NOMO-1 treated with dmso at 0.1 percent for 144 hours (cell line): Measurements from ENCODE around the gene RSF1.

Experiments used
- DNase-seq: peaks from one replicate; lab custom pipeline; 2025; ENCODE audit not compliant: unreplicated experiment; lab: John Stamatoyannopoulos, UW

Gene RSF1

DNA sequence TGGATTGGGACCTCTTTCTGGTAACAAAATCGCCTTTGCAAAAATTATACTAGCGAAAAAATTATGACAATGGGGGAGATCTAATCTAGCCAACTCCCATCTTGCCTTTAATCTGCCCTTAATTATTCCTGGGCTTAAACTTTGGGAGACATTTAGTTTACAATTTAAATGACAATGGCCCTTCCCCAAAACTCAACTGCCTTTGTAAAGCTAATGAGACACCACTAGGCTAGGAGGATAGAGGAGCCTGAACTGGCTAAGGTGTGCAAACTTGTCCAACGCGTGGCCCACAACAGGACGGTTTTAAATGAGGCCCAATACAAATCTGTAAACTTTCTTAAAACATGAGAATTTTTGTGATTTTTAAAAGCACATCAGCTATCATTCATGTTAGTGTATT lies 67.3 kb downstream of the RSF1 start:
- no peak for DNase-seq

DNA sequence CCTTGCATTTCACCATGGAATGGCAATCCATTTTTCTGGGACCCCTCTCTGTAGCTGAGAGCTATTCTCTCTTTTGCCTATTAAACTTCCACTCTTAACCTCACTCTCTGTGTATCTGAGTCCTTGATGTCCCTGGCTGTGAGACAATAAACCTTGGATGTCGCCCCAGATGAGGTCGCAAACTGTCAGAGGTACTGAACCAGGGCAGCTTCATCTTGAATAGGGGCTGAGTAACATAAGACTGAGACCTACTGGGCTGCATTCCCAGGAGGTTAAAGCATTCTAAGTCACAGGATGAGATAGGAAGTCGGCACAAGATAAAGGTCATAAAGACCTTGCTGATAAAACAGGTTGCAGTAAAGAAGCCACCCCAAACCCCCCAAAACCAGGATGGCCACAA lies 68.0 kb downstream of the RSF1 start:
- no peak for DNase-seq

GRCh38 chr11:77750394-77751156 lies 69.9 kb downstream of the RSF1 start:
- DNase-seq, result no peak

GRCh38 chr11:77749232-77749631 lies 71.3 kb downstream of the RSF1 start:
- no peak for DNase-seq

DNA sequence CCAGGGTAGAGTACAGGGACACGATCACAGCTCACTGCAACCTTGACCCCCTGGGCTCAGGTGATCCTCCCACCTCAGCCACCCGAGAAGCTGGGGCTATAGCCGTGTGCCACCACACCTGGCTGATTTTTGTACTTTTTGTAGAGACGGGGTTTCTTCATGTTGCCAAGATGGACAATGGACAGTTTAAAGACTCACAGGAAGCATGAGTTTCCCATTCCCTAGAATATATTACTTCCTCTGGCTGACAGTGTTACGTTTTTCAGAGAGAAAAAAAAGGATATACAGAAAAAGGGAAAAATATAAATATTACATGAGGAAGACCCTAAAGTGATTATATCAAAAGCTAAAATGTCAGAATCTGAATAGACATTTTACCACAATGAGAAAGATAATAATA lies 72.3 kb downstream of the RSF1 start:
- DNase-seq, result no peak

DNA sequence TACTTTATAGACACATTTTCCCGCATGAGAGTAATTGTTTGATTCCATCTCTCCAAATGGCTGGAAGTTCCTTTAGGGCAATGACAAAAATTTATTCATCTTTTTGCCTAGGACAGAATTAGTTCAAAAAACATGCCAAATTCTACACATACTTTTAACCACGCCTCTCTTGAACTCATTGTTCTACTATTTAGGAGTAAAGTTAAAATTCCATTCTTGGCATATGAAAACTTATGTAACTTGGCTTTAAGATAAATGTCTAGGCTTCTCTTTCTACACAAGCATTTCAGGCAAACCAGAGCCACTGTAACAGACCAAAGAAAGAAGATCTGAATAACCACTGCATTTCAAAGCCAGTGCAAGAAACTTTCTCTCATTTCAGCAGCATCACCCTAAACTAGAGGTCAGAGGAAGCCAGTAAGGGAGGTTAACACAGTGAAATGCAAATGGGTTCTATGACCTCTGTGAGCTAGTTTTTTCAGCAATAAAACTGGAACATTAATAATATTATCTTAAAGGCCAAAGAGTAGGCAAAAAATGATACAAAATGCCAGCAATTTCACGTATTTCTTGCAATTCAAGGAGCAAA lies 73.0 kb downstream of the RSF1 start:
- DNase-seq, result no peak

GRCh38 chr11:77736473-77736872 lies 84.0 kb downstream of the RSF1 start:
- DNase-seq, result no peak

- DNase-seq, result no peak
Observed at GRCh38 chr11:77734890-77735289, 85.6 kb downstream of the RSF1 start.

DNA sequence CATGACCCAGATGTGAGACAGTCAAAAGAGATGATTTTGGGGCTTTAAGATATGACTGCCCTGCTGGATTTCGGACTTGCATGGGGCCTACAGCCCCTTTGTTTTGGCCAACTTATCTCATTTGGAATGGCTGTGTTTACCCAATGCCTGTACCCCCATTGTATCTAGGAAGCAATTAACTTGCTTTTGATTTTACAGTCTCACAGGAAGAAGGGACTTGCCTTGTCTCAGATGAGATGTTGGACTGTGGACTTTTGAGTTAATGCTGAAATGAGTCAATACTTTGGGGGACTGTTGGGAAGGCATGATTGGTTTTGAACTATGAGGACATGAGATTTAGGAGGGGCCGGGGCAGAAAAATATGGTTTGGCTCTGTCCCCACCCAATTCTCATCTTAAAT lies 88.4 kb downstream of the RSF1 start:
- no peak for DNase-seq

DNA sequence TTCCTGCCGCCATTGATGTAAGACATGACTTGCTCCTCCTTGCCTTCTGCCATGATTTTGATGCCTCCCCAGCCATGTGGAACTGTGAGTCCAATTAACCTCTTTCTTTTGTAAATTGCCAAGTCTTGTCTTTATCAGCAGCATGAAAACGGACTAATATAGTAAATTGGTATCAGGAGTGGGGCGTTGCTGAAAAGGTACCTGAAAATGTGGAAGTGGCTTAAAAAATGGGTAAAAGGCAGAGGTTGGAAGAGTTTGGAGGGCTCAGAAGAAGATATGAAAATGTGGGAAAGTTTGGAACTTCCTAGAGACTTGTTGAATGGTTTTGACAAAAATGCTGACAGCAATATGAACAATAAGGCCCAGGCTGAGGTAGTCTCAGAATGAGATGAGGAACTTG lies 89.7 kb downstream of the RSF1 start:
- DNase-seq, result no peak

DNA sequence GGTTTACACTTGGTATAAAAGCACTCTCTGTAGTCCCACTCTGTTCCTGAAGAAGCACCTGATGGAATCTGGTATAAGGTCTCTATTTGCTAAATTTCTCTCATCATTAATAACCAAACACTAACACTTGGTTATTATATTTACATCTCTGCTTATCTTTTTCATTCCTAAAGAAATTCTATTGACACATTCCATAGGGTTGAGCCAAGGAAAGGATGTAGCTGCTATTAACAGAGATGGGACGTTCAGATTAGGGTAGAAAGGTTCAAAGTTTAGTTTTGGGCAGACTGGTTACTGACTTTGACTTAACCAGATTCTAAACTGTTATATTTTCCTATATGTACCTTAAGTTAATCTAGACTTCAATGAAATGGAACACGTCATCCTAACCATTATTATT lies 91.5 kb downstream of the RSF1 start:
- DNase-seq, result no peak

- DNase-seq, result no peak
Observed at GRCh38 chr11:77728203-77728786, 92.2 kb downstream of the RSF1 start.

GRCh38 chr11:77726524-77726923 lies 94.0 kb downstream of the RSF1 start:
- DNase-seq, result no peak

GRCh38 chr11:77725433-77725832 lies 95.1 kb downstream of the RSF1 start:
- no peak for DNase-seq

- no peak for DNase-seq
Observed at GRCh38 chr11:77724636-77725035, 95.9 kb downstream of the RSF1 start.

DNA sequence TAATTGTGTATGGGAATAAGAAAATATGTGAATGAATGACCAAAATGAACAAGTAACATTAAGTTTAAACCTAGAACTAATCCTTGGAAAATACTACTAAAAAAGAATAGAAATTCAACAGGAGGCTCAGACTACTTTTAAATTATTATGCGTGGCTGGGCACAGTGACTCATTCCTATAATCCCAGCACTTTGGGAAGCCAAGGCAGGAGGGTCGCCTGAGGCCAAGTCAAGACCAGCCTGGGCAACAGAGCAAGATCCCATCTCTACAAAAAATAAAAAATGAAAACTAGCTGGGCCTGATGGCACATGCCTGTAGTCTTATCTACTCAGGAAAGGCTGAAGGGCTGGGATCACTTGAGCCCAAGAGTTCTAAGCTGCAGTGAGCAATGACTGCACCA lies 97.5 kb downstream of the RSF1 start:
- no peak for DNase-seq

DNA sequence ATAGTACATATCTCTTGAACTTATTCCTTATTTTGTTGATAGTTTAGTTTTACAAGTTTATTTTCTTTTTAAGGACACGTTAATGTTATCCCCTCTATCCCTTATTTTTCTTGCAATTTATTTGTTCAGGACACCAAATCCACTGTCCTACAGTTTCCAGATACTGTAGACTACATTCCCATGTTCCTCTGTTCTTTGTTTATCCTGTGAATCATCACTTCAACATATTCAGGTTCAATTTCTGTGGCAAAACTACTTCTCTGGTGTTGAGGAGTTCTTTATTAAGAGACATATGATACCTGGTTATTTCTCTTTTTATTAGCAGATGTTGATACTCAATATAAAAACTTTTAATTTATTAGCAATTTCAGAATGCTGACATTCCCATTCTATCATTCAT lies 110.2 kb downstream of the RSF1 start:
- no peak for DNase-seq

- no peak for DNase-seq
Observed at GRCh38 chr11:77705876-77706579, 114.5 kb downstream of the RSF1 start.

DNA sequence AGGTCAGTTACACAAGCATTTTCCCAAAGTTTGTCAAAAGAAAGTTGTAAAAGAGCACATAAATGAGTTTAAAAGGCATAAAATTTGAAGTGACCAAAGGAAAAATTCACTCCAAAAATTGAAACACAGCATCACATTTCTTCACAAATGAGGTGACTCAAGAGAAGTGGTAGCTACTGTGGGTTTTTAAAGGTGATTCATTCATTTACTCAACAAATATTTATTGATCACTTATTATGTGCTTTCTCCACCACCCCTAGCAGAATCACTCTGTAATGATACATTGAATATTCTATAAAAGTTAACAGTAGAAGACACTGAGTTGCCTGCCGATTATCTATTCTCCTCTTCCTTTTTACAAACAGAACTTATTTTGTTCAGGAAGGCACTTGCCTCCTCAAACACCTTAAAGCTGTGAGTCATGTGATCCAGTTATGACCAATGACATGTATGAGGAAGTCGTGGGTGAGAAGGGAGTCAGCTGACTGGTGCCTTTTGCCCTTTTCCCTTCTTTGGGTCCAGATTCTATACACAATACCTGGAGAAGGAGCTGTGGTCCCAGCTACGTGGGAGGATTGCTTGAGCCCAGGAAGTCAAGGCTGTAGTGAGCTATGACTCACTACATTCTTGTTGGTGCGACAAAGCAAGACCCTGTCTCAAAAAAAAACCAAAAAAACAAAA lies 115.2 kb downstream of the RSF1 start:
- DNase-seq, result no peak

GRCh38 chr11:77704029-77704428 lies 116.5 kb downstream of the RSF1 start:
- no peak for DNase-seq

- no peak for DNase-seq
Observed at GRCh38 chr11:77699425-77699824, 121.1 kb downstream of the RSF1 start.
